ENCODE results near the gene PLK5.
"Not testable (repeated sequence)": the region's sequence is repeated elsewhere in the genome, so short reads cannot be mapped to it uniquely, and the experiment has no call there.

Gene PLK5, protein sequence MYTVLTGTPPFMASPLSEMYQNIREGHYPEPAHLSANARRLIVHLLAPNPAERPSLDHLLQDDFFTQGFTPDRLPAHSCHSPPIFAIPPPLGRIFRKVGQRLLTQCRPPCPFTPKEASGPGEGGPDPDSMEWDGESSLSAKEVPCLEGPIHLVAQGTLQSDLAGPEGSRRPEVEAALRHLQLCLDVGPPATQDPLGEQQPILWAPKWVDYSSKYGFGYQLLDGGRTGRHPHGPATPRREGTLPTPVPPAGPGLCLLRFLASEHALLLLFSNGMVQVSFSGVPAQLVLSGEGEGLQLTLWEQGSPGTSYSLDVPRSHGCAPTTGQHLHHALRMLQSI

DNA sequence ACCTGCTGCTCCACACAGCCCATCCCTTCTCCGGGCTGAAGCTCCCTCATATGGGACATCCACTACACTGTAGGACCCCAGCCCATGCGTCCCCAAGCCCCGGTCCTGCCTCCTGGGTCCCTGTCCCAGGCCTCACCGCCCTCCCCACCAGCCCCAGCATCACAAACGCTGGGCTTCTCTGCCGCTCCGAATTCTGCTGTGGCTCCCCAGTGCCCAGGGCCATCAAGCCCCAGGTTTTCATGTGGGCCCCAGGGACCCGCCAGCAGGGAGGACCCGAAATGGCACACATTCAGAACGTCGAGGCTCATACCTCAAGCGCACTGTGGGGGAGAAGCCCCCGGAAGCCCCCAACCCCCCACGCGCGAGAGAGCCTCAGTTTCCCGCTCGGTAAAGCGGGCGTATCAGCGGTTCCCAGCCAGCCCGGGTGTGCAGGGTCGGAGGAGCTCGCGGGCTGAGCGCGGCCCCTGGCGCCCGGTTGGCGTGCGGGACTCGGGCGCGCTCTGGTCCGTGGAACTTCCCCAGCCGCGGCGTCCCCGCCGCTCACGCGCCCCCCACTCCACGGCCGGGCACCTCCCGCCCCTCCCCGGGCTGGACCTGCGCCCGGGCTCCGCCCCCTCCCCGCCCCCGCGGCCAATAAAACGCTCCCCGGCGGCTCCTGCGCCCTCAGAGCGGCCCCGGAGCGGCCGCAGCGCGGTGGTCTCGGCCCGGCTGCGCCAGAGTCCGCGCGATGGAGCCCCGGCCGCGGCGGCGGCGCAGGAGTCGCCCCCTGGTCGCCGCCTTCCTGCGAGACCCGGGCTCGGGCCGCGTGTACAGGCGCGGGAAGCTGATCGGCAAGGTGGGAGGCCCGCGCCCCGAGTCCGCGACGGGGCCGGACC, at the start of gene PLK5:
PLK5 (plus strand) TSS at position 666 of the 875 bp plus-strand sequence. CDS start 2,920 bp downstream, outside the sequence.
- no peak for DNase-seq

DNA sequence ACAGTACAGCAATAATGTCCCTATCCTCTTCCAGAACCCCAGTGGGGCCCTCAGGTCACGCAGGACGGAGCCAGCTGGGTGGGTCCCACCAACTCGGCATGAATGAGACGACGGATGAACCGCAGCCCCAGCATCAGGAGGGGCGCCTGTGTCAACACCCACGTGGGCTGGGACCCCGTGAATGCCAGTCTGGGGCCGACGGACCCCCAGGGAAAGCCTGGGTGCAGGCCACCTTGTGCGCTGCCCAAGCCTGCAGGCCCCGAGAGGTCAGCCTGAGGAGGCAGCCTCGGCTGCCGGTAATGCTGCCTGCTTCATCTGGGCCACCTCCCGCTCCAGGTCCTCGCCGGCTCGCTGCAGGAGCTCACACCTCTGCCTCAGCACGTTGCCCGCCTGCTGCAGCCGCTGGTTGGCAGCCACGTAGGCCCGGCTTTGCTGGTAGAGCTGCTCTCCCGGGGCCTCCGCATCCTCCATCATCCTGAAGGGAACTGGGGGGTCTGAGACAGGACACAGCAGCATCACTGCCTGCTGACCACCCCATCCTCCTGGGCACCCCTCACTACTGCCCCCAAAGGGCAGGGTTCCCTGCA, 49.0 kb upstream of the PLK5 start:
- DNase-seq: no peak

DNA sequence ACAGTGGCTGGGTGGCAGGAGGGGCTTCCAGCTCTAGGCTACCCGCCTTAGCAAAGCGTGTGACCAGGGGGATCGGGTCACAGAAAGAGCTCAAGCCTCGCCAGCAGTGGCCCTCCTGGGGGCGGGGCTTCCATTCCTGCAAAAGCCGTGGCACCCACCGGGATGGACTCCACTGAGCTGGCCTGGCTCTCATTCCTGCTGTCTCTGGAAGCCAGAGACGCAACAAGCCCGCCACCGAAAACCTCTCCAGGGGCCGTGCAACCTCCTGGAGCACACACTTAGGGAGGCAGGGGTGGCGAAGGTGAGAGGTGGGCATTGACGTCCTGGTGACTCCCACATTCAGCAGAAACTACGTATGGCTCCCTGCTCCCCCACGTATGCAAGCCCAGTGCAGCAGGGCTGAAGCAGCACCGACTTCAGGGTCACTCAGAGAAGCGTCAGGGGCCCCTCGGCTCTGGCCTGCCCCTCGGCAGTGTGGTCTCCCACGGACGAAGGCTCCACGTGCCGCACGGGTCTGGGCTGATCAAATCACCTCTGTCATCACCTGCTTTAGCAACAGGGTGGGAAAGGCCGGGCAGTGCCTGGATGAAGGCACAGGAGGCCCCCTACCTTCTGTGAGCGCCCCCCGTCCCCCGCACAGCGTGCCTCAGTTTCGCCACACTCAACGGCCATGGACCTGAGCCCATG, 48.0 kb upstream of the PLK5 start:
- no peak for DNase-seq

DNA sequence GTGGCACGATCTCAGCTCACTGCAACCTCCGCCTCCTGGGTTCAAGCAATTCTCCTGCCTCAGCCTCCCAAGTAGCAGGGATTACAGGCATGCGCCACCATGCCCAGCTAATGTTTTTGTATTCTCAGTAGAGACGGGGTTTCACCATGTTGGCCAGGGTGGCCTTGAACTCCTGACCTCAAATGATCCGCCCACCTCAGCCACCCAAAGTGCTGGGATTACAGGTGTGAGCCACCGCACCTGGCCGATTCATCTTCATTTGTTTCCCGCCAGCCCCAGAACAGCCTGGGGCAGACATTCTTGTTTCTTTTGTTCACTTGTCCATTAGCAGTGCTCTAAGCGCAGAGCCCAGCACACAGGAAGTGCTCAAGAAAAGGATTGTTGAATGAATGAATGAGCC, 46.8 kb upstream of the PLK5 start:
- DNase-seq: not testable (repeated sequence)

DNA sequence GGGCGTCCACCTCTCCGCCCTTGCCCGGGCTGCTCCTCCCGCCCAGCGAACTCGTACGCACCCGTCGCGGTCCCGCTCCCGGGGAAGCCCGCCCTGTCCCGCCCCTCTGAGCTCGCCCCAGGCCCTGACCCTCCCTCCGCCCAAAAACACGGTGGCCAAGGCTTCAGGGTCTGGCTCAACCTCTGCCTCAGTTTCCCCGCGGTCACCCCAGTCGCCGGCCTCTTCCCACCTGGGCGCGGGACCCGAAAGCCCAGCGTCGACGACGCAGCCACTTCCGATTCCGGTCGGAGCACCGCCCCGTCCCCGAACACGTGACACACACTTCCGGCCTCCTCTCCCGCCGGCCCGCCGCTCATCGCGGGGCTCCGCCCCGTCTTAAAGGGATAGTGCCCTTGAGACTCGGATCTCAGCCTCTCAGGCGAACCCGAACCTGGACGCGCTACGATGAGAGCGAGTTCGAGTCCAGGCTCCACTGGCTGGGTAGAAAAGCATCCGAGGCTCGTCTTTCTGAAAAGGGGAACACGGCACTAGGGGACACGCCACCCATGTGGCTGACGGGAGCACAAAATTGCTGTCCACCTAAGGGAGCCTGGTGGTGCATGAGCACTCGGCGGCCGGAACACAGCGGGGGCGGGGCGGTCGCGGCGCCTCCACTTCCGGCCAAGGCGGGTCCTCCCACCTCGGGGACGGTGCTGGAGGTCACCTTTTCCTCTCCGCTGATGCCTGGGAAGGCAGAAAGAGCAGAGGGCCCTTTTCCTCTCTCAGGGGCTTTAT, 44.8 kb upstream of the PLK5 start, which contains the start of gene C19orf25:
C19orf25 (minus strand) TSS at position 282 of the 774 bp plus-strand sequence. CDS start 312 bp downstream, outside the sequence.
- peak; percentile 96 for DNase-seq

DNA sequence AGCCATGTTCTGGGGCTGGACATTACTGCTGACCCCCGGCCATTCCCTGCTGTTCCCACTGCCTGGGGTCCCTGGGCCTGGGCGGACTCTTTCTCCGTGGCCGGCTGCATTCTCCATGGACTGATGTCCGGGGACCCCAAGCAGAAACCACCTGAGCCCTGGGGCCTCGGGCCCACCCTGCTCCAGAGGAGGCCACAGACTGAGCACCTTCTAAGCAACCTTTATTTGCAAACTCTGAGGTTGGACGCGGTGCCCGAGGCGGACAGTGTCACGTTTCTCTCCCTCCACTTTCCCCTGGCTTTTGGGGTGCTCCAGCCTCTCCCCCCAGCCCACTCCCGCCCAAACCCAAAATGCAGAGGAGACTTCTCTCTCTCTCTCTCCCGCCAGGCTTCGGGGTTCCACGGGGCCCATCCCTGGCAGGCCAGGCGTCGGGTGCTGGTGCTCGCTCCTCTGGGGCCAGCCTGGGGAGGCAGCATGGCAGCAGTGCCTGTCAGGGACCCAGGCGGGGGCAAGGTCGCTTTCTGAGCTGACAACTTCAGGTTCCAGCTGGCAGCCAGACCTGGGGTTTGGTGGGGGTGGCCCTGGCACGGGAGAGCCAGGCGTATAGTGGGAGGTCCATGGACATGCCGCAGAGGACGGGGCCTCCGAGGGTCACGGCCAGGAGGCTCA, 42.5 kb upstream of the PLK5 start:
- no peak for DNase-seq

DNA sequence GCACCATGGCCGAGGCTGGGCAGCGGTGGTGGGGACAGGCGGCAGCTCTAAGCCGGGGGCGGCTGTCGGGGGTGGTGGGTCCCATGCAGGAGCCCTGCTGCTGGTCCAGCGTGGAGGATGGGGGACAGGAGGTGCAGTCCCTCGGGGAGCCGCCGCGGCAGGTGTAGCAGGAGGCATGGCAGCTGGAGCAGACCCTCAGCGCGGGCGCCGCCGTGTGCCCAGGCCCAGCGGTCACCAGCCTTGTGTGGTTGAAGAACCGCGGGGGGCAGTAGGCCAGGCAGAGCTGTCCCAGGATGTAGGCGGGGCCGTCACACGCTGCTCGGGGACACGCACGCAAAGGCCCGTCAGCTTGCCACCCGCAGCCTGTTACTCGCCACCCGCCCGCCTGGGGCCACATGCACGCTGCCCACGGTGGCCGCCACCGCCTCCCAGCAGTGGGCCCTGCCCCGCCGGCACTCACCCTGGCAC, 42.0 kb upstream of the PLK5 start:
- no peak for DNase-seq

DNA sequence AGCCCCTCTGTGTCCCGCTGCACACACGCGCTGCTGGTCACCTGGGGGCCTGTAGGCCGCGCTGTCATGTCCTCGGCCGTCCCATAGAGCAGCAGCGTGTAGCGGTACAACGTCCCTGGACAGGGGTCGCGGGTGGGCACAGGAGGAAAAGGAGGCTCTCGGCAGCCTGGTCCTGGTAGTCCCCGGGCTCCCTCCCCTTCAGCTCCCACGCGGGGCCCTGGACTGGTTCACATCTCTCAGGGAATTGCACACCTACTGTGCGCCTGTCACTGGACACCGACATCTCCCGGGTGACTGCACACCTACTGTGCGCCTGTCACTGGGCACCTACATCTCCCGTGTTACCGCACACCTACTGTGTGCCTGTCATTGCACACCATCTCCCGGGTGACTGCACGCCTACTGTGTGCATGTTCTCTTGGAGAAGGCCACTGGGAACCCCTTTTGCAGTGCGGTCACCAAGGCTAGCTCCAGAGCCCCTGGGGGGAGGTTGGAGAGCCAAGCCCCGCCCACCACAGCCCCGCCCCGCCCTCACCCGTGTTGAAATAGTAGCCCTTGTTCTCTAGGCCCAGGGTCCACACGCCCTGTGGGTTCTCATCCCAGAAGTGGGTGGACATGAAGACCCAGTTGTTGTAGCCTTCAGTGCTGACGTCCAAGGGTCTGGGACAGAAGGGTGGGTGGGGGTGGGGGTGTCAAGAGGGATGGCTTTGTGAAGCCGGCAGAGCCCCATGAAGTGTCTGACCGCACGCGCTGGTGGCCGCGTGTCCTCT, 41.3 kb upstream of the PLK5 start:
- DNase-seq: no peak

DNA sequence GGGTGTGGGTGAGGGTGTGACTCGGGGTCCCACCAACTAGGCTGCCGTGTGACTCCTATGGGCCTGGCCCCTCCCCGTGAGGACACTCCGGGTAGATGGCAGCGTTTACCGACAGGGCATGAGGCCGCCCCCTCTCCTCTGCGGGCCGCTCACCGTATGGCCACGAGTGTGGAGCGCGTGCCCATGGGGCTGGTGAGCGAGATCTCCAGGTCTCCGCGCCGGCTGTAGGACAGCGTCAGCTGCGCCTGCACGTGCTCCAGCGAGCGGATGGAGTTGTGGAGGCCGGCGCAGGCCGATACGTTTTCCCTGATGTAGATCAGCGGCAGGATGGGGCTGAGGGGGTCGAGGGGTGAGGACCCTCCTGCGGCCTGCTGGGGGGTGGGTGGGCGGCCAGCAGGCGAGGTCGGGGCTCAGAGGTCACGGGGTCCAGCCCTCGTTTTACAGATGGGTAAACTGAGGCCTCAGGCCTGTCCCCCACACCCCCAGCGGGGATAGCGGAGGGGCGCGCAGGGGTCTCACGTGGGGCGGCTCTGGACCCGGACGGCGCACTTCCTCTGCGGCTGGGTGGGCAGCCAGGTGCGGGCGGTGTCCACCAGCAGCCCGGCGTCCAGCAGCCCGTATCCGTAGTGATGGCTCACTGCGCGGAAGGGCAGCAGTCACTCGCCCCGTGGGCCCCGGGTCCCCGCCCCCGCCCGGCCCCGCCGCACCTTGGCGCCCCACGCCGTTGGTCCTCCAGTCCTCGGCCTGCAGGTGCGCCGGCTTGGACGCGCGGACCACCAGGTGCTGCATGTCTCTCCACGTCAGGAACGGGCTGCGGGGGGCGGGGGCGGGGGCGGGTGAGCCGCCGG, 40.5 kb upstream of the PLK5 start:
- no peak for DNase-seq

DNA sequence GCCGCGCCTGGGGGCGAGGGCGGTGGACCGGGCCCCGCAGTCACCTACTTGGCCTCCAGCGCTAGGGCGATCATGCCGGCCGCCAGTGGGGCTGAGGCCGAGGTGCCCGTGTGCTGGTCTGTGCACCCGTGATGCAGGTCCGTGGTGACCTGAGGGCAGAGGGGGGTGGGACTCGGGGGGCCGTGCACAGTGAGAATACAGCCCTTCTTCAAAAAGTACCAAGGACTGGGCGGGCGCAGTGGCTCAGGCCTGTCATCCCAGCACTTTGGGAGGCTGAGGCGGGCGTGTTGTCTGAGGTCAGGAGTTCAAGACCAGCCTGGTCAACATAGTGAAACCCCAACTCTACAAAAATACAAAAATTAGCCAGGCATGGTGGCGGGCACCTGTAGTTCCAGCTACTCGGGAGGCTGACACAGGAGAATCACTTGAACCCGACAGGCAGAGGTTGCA, 39.9 kb upstream of the PLK5 start:
- DNase-seq: no peak

DNA sequence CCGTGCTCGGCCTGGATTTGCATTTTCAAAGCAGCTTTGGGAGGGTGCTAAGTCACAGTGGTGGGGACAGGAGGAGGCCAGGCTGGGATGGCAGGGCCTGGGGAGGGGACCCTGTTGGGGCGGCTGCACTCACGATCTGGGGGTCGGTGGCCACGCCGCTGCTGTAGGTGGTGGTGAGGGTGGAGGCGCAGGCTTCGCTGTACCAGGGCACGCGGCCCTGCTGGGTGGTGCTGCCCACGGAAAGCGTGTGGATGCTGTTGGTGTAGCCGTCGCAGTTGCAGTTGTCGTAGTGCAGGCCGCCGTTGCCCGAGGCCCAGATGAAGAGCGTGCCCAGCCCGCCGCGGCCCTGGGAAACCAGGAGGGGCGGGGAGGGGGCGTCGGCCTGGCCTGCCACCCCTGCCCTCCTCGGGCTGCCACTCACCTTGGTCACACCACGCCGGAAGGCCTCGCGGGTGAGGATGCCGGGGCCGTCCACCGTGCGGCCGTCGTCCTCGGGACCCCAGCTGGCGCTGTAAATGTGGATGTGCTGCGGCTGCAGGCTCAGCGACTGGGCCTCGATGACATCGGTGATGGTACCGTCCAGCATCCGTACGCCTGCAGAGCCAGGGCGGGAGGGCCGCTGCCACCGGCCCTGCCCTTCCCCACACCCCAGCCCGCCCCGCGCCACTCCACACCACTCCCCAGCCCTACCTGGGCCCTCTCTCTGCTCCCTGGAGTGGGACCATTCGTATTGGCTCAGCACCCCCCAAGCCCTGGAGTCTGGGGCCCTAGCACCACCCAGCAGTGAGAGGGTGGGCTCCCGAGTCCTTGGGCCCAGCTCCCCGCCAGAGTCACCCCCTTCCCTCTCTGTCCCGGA, 36.9 kb upstream of the PLK5 start:
- no peak for DNase-seq

DNA sequence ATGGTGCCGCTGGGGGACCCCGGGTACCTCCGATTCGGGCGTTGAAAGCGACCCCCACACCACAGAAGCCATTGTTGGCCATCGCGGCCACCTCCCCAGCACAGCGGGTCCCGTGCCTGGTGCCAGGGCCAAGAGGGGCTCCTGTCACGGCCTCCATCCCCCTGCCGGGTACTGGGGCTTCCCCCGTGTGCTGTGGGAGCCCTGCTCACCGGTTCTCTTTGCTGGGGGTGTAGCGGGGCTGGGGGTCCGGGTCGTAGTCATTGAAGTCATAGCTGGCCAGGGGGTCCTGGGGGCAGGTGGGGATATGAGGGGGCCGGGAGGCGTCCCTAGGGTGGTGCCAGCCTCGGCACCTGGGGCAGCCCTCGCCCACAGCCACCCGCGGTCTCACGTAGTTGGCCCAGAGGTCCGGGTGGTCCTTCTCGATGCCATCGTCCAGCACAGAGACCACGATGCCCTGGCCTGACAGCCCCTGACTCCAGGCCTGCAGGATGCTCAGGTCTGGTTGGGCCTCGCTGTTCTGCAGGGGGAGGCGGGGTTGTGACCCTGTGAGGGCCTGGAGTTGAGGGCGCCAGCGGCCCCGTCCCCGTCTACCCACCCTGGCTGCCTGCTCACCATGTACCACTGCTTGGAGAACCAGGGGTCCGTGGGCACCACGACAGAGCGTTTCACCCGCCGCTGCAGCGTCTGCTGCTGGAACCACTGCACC, 36.1 kb upstream of the PLK5 start:
- DNase-seq: no peak

DNA sequence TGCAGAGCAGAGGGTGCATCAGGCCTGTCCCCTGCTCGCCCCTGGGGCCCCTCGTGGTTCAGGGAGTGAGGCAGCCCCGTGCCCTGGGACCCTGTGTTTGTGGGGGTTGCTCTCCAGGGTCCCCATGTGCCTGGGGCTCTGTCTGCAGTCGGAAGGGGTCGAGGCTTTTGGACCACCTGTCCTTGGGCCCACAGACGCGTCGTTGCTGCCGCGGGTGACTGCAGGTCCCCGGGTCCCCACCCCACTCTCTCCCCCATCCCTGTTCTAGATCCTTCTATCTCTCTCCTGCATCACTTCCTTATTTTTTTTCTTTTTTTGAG, 35.6 kb upstream of the PLK5 start:
- no peak for DNase-seq

DNA sequence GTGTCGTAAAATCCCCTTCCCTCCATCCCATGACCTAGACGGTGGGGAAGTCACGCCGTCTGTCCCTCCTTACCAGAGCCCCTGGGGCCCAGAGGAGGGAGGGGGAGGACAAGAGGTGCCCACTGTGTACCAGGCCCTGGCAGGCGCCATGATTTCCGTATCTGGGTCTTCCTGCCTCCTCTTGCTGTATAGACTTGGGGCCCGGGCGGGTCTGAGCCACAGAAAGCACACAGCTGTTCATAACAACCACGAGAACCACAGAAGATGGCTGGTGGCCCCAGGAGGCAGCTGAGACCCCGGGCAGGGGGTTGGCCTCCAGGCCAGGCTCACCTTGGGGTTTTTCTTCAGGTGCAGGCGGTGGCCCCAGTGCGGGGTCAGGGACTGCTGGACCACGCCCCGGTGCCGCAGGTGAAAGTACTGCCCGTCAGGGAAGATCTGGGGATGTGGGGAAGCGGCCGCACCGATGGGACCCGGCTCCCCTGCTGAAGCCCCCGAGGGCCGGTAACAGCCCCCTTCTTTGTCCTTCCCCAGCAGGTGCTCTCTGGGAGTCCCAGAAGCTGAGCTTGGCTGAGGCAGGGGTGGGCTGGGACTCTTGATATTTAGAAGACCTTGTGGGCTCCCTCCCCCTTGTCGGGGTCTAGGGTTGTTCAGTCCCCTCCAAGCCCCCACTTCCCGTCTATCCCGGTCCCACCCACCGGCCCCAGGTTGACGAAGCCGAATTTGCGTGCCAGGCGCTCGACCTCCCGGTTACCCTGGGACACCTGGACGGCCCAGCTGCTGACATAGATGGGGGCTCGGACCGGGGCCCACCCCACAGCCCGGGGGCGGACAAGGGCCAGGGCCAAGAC, 34.2 kb upstream of the PLK5 start:
- DNase-seq: no peak

DNA sequence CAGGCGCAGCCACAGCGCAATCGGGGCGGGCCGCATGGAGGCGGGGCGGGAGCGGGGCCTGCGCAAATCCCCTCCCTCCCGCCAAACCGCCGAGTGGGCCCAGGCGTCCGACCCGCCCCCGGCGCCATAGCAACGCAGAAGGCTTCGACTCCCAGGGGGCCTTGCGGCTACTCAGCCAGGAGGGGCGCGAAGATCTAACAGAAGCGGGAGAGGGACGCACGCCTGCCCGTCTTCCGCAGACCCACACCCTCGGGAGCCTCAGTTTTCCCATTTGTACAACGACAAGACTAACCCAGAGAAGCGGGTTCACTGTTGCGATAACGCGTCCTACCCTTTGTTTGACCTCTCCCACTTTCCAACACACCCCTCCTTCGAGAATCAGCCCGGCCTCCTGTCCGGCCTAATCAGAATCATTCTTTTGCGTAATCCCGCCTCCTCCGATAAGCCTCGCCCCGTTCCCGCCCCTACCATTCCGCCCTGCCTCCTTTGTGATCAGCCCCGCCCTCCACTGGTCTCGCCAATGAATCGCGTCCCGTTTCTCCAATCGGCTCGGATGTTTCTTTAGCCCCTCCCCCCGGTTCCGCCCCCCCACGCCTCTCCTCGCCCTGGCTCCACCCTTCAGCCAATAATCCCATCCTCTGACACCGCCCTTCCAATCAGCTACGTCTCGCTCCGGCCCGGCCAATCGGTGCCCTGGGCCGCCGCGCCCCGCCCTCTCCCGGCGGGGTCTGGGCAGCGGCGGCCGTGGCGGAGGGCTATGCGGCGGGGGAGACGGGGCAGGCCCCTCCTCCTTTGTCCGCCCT, 33.4 kb upstream of the PLK5 start, which contains the start of gene PCSK4:
PCSK4 (minus strand) TSS at position 40 of the 803 bp plus-strand sequence; CDS start at position 36, 4 bp downstream.
- peak; percentile 97 for DNase-seq

Measured in activated CD4-positive, CD25-positive, alpha-beta regulatory T cell treated with anti-CD3 and anti-CD28 coated beads, Interleukin-2, amount 50 U/mL, for 72 hours (primary cell).